Colon (tissue), 2 donors: Measurements from ENCODE around the gene HOXD11.

Experiments used
- FAIRE-seq: peaks from 2 replicates; lab custom pipeline; 2012; peaks lifted over from hg19 to GRCh38; lab: Jason Lieb, UNC
- donor health status: control.
- donor health status: control.

HOXD11 gene

DNA sequence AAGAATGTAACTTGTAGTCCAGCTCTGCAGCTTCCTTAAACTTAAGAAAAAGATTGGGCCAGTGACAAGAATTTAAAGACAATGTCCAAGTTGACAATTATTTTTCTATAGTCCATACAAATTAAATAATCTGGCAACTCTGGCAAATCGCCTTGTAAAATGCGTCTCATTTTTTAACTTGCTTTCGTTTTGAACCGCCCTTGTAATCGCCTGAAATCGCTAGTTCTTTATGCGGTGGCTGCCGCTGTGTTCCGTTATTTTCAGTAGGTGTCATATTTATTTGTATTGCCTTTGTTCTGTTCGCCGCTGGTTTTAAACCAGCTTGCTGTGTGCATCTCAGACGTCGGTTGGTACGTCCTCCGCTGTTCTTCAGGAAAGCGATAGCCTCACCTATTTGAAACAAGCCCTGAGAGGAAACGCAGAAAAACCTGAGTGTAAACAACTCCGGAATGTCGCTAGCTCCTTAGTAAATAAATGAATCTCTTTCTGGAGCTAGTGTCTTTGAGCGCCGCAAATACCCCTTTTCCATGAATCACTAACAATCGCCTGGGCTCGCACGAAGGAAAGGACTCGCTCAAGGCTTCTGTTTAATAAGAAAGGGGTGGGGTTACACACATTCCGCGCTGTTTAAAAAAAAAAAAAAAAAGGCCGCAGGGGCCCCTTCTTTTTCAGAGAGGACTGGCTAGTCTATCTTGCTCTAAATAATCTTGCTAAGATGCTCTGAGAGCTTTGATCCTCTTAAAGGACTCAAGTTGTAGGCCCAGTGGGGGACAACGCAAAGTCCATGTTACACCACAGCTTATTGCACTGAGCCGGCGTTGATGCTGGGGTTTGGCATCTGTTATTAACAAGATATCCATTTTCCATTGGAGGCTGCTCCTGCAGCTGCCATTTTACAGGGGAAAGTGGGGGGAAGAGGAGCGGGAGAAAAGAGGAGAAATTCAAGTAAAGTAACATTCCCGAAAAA is 25.4 kb downstream of the HOXD11 start:
- FAIRE-seq, result no peak

DNA sequence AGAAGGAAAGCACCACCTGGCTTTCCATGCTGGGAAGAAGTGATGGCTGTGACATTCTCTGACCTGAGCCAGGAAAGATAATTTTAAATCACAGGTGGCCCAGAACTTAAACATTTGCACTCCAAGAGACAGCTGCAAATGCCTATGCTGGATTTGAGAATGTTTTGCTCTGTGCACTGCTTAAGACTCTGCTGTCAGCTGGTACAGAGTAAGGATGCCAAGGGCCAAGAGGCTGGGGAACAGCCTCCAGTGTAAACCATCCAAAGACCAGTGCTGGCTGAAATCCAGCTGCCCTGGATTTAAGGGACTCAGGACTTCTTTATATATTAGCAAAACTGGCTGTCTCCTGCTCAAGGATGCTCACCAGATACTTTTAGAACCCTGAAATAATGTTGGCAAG is 26.3 kb downstream of the HOXD11 start:
- FAIRE-seq, result no peak

DNA sequence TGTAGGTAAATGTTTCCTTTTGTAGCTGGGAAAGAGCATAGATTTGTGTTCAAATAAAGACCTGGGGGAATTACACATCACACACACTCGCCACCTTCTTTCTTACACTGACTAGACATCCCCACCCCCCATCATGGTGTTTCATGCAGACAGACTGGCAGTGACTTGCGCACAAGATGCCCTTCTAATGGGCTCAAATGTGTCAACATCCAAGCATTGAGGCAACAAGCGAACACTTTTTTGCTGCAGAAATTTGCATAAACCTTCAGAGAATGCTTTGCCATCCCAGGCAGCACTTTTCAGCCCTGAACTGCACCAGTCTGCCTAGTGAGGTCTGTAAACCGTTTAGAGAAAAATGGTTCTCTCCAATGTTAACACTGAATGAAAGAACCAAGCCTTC is 27.0 kb downstream of the HOXD11 start:
- no peak for FAIRE-seq

DNA sequence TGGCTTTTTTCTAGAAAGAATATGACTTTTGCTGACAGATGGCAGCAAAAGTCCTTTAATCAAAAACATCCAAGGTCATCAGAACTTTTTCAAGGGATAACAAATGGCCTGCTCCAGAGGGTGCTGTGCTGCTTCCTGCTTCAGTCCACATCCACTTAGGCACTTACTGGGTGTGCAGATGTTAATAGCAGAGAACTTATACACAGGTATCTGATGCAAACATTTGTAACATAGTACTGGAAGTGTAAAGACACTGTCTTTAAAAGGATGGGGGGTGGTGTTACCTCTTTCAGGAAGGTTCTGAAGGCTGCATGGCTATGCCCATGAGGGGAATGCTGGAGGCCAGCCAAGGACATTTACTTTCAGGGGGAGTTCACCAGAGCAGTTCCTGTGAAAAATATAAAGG is 28.0 kb downstream of the HOXD11 start:
- FAIRE-seq, result no peak

DNA sequence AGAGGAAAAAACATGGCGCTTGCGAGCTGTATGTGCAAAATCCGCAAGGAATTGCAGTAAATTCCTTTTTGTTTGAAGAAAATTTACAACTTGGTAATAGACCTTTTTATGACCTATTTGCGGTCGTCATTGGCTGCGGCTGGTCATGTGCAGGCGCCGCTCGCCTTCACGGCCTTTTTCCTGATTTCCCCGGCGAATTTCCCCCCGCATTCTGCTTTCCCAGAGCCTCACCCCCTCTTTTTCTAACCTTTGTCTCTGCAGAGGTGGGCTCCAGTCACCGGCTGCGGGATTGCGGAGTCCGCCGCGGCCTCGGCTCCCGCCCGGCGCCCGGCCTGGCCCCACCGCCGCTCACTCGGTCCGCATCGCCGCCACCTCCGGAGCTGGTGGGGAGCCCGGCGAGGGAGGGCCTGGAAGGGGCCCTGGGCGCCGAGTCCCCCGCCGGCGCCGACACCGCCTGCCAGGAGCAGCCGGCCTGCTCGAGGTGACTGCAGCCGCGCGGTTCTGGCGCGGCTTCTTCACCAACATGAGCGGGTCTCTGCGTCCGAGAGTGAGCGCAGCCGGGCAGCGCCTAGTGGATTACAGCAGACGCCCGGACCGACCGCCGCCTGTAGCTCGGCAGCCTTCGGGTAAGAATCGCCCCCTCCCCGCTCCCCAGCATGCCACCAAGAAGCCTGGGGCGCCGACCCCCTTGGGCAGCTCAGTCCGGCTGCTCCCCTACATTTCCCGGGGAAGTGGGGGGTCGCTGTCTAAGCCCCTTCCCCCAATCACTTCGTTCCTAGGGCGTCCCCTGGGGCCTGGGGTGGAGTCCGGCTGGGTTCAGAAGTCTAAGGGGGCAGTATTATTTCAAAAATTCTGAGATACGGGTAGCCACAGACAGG is 29.5 kb downstream of the HOXD11 start:
- FAIRE-seq, result no peak

DNA sequence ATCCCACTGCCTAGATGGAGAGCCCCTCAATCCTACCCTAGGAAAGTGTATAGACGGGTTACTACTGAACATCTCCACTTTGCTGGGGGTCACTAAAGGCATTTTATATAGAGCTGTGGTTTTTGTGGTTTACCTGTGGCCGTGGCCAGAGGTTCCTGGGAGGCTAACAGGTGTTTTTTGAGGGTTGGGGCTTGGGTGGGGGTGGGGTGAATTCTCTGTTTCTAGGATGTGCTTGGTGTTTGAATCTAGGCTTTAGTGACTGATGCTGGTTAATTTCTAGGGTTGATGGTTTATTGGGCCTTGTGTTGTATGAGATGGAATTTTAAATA is 30.1 kb downstream of the HOXD11 start:
- FAIRE-seq, result no peak

DNA sequence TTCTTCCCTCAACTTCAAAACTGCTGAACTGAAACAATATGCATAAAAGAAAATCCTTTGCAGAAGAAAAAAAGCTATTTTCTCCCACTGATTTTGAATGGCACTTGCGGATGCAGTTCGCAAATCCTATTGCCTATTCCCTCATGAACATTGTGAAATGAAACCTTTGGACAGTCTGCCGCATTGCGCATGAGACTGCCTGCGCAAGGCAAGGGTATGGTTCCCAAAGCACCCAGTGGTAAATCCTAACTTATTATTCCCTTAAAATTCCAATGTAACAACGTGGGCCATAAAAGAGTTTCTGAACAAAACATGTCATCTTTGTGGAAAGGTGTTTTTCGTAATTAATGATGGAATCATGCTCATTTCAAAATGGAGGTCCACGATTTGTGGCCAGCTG is 30.8 kb downstream of the HOXD11 start:
- no peak for FAIRE-seq

DNA sequence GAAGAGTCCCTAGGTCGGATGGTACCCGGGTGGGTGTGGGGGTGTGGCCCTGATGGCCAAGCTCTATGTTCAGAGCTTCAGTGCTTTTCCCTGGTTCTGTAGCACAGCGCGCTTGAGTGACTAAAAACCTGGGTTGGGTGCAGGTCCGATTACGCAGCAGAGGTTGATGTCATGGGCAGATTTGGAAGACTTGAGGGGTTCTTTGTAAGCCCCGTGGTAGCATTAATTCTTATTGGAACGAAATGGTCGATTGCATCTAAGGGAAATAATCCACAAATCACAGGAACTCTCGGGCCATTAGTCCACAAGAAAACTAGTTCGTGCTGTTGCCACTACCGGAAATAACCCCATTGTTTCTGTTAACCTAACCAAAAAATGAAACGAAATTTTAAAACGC is 31.4 kb downstream of the HOXD11 start:
- FAIRE-seq, result no peak

DNA sequence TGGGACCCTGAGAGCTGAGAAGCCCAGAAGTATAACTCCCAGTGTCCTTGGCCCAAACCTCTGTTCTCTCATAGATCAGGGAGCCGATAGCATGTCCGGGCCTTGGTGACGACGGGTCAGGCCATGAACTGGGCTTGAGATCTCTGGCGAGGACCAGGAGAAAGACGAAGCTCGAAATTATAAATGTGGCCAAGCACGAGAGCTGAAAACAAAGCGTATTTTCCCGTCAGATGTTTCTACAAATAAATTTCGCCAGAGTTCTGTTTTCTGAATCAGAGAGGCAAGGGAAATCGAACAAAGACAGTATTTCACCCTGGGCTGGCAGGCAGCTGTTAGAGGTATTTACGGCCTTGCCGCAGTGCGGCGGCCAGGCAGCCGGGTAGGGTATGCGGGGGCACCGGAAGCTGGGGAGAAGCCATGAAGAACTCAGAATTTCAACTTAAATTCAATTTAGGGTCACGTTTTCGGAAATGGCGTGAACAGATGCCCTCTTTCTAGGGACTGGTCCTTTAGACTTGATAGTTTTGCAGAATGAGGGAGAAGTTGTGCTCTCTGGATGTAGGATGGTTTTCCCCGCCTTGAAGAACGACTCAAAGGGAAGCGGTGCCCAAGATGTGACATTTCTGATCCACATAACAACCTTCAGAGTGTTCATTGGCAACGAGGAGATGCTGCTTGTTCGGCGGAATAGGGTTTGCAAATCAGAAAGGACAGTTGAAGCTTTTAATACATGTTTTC is 32.0 kb downstream of the HOXD11 start:
- FAIRE-seq, result no peak

DNA sequence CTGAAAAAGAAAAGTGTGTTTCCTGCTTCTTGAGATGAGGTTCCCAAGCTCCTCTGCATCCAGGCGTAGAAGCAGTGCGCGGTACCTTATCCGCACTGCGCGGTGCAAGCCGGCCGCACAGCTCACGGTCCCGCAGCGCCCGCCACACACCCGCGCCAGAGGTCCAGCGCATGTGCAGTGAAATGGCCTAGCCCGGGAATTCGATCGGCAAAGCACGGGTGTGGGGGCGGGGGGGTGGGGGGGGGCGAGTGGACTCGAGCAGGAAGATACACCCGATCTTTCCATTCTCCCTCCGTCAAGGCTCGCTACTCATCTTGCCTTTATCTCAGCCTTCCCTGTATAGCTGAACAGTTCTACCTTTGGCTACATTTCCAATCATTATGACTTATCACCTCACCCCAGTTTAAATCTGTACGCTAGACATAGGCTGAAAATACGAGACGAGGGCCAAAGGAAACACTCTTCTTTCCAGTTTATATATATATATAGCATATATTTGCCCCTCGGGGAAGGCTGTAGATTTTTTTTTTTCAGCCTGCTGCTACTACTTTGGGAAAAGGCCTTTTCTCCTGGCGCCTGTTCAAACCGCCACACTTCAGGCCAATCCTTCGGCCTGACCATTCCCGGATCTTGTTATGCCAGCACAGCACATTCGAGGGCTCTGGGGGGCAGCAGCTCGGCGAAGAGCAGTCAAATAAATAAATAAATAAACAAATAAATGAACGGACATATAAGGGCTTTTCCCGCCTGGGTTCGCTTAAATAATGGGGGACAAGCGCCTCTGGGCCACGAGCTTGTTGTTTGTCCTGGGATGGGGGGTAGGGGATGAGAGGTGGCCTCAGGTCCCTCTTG is 32.8 kb downstream of the HOXD11 start:
- no peak for FAIRE-seq

DNA sequence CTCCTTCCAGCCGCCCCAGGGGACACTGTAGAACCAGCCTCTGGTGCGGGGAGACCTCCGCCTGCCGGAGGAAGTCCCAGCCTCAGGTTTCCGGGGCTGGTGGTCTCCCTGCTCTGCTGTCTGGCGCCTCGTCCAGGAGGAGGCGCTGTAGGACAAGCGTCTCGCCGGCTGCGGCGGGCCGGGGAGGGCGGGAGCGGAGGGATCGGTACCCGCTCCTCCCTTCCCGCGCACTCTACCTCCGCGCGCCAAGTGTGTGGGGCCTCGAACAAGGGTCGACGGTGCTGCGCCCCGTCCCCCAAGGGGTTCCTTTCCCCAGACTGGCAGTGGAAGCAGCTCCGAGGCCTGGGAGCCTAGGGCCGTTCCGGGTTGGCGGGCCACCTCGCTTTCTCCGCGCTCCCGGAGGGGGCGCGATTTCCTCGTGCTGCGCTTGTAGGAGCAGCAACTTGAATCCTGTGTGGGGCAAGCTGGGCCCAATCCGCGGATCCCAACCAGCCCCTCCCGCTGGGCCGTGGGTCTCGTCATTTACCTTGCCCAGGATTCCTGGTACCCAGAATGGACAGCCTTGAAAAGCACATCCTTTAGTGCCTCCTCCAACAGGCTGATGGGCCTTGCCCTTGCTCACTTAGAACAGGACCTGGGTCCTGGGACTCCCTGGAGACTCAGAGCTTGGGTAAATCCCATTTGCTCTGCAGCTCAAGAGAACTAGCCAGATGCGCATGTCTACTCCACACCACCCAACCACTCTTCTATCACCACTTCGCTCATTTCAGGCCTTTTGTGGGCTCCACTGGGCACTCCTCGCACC is 33.6 kb downstream of the HOXD11 start:
- FAIRE-seq, result no peak

DNA sequence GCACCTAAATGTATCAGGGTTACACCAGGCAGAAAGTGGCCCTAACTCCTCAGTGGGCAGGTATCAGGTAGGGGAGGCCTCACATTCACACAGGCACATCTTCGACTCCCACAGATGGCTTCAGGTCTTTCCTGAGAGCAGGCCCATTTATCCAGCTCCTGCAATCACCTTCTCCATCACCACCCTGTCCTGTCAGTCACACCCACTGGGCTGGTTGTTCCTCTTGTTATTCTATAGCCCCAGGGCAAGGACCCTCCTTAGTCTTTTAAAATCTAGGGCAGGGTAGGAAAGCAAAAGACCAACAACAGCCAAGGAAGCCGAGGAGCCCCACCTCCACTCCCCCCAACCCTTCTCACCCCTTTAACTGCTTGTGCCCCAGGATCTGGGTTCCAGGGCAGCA is 35.2 kb downstream of the HOXD11 start:
- no peak for FAIRE-seq

DNA sequence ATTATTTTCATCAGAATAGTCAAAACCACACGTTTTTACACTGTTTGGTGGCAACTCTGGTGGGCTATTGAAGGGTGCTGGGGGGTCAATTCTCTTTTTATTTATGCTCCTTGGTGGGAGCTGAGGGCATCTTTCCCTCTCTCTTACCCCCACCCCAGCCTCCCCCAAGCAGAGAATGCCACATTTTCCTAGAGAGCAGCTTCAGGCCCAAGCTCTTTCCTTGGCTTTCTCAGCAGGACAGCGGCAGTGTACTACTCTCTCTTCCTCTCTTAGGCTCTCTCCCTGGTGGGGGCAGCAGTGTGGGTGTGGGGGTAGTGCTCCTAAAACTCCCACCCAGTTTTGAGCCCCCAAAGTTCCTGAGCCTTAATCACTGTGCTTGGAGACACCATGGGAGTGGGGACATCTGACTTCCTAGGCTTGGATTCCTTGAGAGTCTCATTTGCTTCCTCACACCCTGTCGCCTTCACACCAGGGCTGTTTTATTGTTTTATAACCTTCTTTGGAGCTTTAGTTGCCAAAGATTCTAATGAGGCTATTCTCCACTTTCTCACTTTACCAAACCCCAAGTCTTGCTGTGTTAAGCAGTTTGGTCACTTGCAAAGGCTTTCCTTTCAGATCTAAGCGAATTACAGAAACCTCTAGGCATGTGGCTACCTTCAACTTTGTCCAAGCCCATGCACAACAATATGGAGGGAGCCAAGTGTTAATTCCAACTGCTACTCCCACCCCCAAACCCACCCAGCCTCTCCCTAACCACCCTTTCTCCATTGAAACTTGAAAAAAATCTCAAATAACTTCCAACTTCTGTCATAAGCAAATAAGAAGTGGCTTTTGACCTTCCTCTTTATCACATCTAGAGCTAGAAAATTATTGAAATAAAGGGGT is 38.2 kb downstream of the HOXD11 start:
- FAIRE-seq, result no peak

DNA sequence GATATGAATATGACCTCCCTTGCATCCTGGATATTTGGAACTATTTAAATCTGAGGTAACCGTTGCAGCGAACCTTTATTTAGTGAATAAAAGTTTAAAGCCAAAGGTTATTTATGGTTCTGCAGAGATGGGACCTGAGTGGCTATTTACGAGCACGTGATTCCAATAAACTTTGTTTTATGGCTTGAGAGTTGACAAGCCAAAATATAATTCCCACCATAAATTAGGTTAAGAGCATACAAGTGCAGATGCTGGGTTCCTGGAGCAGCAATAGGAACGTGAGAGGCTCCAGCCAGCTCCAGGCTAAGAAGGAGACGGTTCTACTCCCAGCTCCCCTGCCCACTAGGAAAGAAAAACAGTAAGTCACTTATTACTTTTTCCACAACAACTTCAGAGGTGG is 39.0 kb downstream of the HOXD11 start:
- FAIRE-seq, result no peak

DNA sequence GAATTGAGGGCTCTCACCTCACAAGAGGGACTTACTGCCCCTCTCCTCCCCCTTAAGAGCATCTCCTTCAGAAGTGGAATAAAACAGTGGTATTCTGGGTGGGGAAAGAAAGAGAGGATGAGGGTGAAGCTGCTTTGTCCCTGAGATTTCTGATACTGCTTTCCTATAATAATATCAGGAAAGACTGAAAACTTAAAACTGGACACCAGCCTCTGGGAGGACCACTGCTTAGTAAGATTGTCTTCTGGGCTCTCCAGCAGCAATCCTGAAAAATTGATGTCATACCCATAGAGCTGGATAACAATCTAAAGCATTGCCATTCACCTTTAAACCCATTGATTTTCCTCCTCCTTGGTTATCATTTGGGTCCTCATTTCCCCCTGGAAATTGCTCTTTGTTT is 39.6 kb downstream of the HOXD11 start:
- no peak for FAIRE-seq

DNA sequence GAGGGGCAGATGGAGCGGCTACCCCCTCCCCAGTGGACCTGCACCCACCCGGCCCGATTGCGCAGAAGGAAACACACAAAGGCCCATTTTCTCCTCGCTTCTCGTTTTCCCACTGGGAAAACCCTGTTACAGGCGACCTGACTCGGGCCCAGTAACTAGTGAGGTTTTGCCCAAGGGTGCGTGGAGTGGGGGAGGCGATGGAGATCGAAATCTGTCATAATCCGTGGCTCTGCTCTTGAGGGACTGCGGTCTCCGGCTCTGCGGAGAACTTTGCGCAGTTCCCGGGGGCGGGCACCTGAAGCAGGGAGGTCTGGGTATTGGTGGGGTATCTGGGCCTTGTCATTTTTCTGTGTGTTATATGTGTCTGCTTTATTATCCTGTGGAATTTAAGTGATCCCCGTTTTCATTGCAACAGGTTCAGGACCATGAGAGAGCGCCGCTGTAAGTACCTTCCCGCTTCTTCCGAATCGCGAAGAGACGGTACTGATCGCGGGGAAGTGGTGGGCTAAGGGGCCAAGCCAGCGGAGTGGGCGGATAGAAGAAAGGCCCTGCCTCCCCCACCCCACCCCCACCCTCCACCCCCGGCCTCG is 40.2 kb downstream of the HOXD11 start:
- FAIRE-seq, result no peak

DNA sequence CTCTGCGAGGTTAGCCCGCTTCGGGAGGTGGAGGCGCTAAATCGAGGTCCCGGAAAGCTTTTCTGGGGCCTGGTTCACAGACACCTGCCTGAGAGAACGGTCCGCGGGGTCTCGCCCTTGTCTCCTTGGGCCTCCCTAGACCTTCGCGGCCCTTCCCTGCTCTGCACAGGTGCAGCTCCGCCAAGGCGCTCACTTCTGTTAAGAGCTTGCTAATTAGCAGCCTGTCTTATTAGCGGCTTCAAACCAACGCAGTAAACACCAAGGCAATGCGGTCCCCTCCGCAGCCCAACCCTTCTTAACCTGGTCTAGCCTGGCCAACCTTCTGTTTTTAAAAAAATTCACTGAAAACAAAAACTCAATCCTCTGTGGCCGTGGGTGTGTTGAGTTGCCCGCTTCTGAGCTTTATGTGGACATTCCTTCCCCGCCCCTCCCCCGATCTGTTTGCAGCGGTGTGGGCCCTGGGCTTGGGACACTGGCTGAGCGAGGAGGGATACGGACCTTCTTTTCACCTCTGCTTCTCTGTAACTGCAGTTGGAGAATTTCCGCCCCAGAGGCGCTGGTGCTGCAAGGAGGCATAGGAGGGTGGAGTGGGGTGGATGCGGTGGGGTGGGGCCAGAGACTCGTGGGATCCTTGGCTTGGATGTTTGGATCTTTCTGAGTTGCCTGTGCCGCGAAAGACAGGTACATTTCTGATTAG is 40.9 kb downstream of the HOXD11 start:
- FAIRE-seq, result no peak

DNA sequence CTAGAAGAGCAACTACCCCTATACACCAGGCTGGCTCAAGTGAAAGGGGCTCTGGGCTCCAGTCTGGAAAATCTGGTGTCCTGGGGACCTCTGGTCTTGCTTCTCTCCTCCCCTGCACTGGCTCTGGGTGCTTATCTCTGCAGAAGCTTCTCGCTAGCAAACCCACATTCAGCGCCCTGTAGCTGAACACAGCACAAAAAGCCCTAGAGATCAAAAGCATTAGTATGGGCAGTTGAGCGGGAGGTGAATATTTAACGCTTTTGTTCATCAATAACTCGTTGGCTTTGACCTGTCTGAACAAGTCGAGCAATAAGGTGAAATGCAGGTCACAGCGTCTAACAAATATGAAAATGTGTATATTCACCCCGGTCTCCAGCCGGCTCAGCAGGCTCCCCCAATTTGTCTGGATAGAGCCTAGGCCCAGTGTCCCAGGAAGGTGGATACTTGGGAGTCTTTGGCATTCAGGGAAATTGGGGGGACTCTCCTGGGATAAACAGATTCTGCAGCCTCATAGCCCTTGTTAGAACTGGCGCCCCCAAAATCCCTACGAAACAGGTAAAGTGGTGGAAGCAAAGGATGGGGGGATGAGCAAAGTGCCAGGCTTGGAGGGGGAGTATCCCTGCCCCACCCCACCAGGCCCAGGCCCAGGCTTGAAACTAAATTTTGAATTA is 41.8 kb downstream of the HOXD11 start:
- no peak for FAIRE-seq
